CD4-positive, alpha-beta T cell treated with Interleukin-15 for 4 hours (primary cell): ENCODE data around the gene CTNNBL1.
"Not testable (repeated sequence)": the region's sequence is repeated elsewhere in the genome, so short reads cannot be mapped to it uniquely, and the experiment has no call there.

Experiments used
- DNase-seq: peaks from one replicate; pipeline ENCODE4 v3.0.0-alpha.2; 2020; ENCODE audit warnings: low spot score

Gene CTNNBL1

GRCh38 chr20:37711001-37711400 is 17.2 kb downstream of the CTNNBL1 start:
- no peak for DNase-seq

DNA sequence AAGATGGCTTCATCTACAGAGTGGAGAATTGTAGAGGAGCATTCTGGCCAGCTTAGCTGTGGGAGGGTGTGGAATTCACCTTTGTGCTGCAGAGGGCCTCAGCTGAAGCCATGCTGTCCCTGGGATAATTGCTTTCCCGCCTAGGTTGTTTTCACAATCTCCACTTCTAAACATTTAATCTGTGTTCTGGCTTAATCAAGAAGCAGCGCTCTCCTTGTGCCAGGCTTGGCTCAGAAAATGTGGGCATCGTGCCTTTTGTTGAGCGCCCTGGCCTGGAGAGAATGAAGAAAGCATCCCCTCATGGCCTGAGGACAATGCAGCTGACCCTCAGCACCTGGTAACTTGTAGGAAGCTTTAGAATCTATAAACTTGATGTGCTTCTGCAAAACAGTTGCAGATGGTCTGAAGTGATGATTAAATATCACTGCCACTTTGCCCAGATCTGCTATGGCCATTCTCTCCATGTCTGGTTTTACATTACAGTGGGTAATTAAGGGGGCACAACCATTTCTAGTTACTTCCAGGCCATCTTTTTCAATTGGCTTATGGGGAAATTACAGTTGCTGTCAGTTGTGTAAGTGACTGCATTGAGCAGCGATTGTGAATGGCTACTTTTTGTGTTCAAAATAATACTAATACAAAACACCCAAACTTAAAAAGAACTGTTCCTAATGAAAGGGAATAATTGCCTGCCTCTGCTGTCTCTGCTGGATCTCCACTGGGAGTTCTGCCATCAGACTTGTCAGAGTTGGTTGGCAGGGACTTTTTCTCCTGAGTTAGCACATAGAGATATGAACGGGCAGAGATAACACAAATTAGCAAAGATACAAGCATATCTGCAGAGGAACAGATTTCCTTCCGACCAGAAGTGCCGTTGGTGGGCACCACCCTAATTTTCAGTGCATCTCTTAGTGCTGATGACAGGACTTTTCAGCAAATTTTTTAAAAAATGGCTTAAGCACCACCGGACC is 18.4 kb downstream of the CTNNBL1 start:
- no peak for DNase-seq

DNA sequence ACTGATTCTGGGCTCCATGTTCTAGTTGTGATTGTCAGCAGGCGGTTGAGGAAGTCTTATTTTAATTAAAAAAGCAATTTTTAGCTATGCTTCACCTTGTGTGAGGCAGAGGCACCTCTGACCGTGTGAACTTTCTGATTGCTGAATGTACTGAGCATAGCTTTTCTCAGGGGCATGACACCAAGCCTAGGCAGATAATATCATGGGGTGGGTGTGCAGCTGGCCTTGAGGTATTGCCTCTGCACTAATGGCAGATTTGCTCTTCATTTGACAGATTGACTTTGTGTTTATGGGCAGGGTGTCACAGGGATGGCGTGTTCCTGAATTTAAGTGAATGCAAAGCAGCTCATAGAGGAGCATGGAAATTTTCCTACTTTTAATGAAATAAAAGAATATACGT is 19.6 kb downstream of the CTNNBL1 start:
- no peak for DNase-seq

DNA sequence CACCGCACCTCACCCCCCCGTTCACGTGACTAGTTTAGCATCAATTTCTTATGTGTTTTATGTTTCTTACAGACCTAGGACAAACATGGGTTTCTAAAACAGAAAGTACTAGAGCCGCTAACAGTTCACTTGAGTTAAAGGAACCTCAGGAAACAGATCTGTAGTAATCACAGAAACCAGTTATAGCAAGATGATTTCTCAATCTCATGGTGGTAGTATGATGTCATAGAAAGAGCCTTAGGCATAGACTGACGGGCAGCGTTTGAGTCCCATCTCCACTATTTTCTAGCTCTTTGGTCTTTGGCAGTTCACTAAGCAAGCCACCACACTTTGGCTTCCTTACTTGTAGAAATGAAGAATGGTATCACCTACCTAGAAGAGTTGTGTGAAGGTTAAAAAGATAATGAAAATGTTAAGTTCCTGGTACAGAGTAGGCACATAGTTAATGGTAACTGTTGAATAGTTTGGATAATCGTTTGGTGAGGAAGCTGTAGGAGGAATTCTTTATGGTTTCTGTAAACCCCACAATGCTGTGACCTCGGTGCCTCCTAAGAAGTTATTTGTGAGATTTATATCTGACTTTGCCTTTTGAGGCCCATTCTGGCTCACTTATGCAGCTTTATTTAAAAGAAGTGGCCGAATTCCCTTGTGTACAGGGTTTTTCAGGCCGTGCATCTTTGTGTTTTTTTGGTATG is 21.3 kb downstream of the CTNNBL1 start:
- DNase-seq = no peak

- no peak for DNase-seq
Observed at GRCh38 chr20:37721751-37722150, 27.9 kb downstream of the CTNNBL1 start.

GRCh38 chr20:37722312-37722711 is 28.5 kb downstream of the CTNNBL1 start:
- DNase-seq = not testable (repeated sequence)

DNA sequence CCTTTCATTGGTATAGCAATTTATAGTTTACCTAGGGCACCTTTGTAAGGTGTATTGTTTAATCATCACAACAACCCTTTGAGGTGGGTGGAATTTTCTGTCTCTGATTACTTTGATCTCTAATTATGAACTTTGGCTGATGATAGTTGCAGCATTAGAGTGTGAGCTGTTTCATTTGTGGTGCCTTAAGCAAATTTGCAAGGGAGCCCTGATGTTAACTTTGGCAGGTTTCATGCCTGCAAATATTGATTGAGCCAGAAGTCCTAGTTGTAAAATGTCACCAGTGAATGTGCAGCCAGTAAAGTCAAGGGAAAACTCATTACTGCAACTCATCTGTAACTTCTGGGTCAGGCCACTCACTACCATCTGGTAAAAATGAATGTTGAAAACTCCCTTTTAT is 29.8 kb downstream of the CTNNBL1 start:
- DNase-seq = no peak

- DNase-seq = no peak
Observed at GRCh38 chr20:37725165-37725564, 31.3 kb downstream of the CTNNBL1 start.

DNA sequence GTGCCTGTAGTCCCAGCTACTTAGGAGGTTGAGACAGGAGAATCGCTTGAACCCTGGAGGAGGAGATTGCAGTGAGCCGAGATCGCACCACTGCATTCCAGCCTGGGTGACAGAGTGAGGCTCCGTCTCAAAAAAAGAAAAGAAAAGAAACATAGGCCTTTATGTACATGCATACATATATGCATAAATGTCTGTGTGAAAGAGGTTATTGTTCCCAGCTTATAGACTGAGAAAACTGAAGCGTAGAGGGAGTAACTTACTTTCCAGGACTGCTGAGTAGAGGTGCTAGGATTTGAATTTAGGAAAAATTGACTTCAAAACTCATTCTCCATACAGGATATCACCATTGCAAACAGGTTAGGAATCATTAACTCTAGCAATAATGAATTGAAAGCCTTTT is 32.0 kb downstream of the CTNNBL1 start:
- no peak for DNase-seq

DNA sequence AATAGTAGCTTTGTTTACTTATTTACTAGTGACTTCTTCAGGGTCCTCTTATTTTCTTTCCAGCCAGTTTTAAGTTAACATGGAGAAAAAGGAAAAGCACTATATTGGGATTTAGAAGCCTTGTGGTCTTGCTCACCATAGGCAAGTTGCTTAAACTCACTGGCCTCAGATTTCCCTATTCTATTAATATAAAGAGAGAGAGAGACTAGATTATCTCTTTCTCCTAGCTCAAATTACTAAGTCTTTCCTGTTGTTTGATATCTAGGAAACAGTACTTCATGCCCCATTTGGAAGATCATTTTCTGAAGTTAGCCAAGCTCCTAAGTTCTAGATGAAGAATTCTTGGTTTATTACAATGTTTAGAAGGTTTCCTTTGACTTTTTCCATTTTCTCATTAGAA is 32.5 kb downstream of the CTNNBL1 start:
- DNase-seq = no peak

- no peak for DNase-seq
Observed at GRCh38 chr20:37726971-37727956, 33.4 kb downstream of the CTNNBL1 start.

- DNase-seq = no peak
Observed at GRCh38 chr20:37727957-37728634, 34.3 kb downstream of the CTNNBL1 start.

- no peak for DNase-seq
Observed at GRCh38 chr20:37728635-37728983, 34.8 kb downstream of the CTNNBL1 start.

GRCh38 chr20:37729452-37729851 is 35.6 kb downstream of the CTNNBL1 start:
- DNase-seq = no peak

DNA sequence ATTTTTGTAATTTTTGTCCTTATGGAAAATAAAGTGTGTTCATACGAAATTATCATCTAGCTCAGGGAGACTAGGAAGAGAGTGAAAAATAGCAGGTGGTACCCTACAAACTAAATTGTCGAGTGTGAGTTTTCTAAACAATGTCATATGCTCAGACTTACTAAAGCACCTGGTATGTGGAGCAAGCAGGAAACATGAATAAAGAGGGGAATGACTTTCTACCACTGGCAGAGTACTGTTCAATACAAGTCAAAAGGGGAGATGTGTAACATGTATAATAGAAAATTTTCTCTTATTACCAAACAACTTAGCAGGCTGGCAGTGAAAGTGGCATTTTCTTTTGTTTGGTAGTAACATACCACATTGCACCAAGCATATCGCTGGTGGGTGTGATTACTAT is 36.1 kb downstream of the CTNNBL1 start:
- DNase-seq = no peak

DNA sequence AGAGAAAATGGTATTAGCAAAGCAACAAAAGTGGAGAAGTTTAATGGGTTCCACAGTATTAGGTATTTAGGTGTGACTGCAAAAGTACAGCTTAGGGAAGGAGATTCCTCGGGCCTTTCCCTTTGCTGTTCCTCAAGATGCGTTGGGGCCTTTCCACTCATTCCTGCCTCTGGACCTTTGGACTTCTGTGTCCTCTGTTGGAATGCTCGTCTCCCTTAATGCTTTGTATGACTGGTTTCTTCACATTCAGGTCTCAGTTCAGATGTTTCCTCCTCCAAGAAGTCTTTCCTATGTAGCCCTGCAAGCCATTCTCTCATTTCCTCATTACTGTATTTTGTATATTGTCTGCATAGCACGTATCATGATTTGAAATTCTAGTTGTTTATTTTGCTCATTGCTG is 39.6 kb downstream of the CTNNBL1 start:
- DNase-seq = no peak

GRCh38 chr20:37734228-37734985 is 40.6 kb downstream of the CTNNBL1 start:
- DNase-seq = no peak

DNA sequence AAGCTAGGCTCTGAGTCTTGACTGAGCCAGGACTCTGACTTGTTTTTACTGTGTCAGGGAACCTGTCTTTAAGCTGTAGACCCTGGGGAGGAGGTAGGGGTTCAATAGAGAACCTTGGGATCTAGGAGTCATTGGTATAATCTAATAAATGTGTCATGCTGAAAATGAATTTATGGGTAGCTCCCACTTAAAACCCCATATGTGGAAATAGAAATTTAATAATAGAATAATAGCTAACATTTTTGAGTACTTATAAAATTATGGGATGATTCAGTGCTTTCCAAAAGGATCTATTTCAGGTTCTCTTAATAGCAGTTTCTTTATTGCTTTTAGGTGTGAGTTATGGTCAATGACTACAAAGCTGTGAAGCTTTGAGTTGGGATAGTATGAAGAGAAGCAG is 41.7 kb downstream of the CTNNBL1 start:
- DNase-seq = no peak

DNA sequence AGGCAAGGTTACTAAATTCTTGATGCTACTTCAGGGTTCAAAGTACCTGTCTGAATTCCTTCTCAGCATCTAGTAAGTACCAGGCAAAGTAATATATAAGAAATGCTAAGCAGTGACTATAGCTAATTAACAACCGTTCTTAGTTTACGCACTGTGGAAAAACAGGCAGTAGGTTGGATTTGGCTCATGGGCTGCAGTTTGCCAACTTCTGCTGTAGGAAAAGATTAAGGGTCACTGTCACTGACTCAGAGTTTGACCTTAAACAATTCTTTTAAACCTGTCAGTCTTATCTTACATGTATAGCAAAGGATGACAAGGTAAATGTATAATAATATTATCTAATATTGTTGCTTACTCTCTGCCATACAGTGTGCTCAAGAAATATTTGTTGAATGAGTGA is 42.3 kb downstream of the CTNNBL1 start:
- no peak for DNase-seq

DNA sequence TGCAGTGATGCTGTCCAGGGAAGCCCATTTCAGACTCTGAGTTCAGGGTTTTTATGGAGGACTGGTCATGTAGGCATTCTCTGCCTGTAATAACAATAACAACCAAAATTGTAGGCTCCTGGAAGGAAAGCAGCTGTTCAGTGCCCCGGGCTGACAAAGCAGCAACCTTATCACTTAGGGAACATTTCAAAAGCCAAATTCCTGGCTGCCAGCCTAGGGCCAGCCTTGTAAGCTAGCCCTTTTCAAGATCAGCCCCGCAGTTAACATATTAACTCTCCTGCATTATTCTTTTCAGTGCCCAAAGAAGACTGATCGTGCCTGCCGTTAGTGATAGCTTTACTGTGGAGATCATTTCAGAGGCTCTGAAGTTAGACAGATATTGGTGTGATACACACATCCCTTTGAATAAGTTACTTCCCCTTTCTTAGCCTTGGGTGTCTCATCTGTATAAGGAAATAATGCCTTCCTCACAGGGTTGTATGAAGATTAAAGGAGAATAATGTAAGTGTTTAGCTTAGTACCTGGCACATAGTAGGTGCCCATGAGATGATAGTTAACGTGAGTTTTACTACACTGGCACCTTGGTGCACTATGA is 44.1 kb downstream of the CTNNBL1 start:
- no peak for DNase-seq
